ENCODE data around the gene CPA2.

CPA2 gene

DNA sequence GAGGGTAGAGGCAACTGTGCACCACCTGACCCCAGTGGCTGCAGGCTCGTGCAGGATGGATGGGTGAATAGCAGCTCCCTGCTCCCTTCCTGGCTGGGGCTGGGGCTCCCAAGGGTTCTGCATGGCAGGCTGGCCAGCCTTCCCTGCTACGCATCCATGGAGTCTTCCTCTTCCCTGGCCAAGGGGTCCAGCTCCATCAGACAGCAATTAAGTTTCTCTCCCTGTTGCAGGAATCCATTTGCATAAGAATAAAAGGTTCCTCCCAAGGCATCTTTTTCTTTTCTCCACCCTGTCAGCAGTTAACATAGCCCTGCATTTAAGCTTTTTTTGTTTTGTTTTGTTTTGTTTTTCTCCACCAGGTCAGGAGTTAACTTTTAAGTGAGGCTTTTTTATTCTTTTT, 10.0 kb upstream of the CPA2 start:
- no peak for DNase-seq (ENCODE audit: low spot score)

DNA sequence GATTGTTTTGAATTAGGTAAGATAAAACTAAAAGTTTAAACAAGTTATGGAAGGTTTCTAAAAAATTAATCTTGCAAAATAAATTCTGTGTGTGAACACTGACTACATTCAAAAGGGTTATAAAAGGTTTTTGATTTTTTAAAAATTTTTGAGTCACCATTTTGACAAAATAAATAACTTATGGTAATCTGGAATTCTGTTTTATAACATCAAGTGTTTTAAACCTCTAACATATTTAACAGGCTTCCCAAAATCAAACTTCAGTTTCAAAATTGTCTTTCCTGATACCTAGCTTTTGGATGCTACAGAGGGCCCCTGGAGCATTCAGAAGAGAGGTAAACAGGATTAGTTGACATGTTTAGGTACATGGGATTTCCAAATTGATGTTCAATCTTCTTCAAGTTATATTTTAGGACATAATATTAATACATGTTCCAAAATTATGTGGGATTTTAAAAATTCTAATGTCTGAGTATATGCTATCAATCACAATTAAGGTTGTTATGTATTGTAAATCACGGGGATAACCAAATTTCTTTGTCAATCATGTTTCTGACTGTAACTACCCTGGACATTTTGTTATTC, 8.1 kb upstream of the CPA2 start:
- DNase-seq (ENCODE audit: low spot score) = no peak

DNA sequence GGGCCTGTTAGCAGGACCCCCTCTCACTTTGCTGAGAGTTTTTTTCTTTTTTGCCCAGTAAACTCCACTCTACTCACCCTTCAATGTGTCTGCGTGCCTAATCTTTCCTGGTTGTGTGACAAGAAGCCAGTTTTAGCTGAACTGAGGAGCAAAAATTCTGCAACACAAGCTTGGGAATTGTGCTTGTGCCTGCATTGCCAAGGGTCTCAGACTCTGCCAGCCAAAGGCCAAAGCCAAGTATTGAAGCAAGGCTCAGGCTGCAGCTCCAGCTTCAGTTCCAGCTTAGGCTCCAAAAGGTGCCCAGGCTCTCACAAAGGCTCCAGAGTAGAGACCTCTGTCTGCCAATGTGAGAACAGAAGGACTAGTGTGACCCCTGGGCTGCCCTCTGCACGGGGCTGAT, 4.2 kb upstream of the CPA2 start:
- no peak for DNase-seq (ENCODE audit: low spot score)

DNA sequence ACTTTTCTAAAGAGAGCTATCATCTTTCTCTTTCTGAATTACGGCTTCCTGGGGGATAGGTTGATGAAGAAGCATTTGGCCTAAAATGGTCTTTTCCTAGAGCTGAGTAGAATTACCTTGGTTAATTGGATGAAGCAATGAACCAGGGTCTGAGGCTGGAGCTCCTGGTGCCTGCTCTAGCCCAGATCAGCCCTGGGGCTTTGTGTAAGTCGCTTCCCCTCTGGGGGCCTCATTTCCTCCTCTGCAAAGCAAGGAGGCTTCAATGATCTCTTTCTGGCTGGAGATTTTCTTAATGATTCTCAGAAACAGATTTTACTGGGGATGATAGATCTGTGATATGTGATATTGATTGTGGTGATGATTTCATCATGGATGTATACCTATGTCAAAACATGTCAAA, 3.5 kb upstream of the CPA2 start:
- DNase-seq (ENCODE audit: low spot score) = no peak

DNA sequence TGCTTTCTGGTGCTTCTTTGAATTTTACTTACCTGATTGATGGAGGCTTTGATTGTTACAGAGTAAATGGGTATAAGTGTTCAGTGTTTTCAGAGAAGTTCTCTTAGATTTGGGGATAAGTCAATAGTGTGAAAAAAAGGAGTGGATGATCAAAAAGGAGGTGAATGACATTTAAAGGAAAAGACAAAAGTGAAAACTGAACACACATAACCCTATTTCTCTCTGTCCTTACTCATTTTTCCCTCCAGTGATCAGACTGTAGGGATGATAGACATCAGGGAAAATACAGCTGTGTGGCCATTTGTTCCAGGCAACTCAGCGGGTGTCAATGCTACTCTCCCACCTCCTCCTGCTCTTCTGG, 278 bp downstream of the CPA2 start:
- DNase-seq (ENCODE audit: low spot score) = no peak

DNA sequence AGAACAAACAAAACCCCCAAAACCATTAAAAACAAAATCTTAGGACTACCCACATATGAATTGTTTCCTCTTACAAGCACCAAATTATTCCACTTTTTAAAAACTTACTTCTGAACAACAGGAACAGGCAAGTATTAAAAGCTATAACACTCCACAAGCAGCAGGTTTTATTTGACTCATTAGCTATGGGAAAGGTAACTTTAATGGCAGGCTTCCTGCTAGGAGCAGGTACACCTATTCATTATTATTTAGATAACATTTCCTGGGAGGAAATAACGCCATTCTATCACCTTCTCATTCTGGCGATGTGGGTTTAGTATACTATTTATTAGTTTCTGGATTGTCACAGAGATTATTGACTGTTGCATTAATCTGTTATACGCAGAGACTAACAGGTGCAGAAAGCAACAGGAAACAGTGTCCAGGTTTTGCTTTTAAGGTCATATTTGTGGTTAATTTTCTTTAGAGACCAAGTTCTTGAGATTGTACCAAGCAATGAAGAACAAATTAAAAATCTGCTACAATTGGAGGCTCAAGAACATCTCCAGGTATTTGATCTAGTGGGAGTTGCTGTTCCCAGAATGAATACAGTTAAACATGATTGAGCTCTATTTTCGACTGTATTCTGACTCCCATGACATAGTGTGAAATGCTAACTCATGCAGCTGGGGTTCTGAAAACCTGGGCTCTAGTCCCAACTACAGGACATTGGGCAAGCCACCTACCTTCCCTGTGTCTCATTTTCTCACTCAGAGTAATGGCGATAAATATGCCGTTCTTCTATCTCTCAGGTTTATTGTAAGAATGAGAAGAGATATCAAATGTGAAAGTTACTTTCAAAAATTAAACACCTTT, 2.0 kb downstream of the CPA2 start:
- no peak for DNase-seq (ENCODE audit: low spot score)

DNA sequence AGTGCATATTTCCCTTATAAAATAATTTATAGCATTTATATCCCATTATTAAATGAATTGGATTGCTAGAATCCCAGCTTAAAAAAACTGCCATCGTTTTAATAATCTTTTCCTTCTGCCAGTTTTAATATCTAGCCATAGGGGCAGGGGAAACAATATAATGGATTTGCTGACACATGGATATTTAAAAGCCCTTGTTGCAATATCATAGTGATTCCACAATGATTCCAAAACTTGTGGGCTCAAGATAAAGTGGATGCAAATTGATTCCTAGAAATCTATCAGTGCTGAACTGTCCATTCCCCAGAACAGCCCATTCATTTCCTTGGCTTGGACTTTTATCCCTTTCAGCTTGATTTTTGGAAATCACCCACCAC, 2.6 kb downstream of the CPA2 start:
- DNase-seq (ENCODE audit: low spot score) = no peak

DNA sequence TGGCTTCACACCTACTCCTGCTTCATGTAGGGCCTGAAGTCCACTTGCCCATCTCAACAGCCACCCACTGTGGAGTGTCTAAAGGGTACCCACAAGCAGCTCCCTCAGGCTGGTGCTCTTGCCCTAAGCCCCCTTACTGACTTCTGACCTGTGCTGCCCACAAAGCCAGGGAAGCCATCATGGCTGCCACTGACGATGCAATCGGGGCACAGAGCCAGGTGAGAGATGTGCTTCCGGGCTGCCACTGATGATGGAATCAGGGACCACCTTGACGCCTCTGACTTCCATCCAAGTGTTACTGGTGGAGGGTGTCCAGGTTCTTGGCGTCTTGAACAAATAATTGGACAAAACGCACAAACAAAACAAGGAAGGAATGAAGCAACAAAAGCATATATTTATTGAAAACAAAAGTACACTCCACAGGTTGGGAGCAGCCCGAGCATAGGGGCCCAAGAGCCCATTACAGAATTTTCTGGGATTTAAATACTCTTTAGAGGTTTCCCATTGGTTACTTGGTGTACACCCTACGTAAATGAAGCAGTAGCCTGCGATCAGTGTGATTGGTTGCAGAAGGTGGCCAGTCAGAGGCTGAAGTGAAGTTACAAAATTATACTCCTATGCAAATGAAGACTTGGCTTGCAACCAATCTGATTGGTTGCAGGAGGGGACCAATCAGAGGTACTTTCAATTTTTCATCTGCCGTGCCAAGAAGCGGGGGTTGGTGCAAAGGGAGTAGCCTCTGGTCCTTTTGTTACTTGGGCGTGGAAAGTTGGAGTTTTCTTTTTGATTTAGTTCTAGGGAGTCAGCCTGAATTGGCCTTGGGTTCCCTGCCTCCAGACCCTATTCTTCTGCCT, 4.5 kb downstream of the CPA2 start:
- DNase-seq (ENCODE audit: low spot score) = no peak

DNA sequence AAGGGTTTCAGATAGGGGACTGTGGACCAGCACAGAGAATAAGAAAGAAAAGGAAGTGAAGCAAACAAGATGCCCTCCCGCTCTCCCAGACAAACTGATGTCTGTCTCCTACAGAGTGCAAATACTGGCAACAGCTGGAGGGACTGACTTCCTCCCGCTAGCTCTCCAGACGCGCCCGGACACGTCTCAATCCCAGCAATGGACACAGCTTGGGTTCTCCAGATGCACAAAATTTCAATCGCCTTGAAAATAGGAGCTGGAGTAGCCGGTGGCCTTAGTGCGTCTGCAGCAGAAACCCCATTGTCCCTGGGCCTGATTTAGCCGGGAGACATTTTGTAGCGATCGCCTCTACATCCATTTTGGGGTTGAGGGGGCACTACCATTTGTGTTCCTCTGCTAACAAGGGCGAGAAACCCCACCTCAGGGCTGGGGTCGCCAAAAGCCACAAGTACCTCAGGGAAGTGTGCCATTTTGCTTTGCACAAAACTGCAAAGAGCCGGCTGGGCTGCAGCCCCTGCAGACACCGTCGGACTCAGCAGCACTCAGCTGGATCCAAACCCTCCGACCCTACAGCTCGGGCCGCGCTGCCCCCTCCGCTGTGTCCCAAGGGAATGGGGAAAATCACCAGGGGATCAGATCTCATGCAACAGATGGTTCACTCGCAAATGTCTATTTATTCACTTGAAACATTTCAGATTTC, 5.9 kb downstream of the CPA2 start:
- no peak for DNase-seq (ENCODE audit: low spot score)

DNA sequence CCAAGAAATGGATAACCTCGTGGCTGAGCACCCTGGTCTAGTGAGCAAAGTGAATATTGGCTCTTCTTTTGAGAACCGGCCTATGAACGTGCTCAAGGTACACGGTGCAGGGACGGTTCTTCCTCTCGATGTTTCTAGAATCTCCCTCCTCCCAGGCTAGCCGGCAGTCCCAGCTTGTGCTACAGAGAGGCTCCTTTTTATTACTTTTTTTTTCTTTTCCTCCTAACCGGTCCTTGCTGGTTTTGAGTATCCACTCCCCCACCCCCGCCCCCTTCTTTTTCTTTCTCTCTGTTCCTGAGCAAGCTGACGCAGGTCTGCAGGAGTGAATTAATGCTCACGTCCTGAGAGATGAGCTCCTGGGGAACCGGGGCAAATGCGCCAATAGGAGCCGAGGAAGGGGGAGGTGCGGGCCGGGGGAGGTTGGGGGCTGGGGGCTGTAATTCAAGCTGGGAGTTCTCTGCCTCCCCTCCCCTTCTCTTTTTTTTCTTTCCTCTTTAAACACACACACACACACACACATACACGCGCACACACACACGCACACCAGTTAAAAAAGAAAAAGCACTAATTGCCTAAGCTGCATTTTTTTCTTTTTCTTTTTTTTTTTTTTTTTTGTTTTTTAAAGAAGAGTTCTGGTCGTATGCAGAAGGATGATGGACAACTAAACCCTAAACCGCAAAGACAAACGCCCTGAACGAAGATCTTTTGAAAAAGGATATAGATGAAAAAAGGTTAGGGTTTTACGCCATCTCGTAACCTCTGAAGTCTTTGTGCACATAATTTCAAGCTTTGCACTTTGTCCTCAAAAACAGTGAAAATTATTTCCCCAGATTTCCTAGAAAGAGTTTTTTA, 6.6 kb downstream of the CPA2 start:
- DNase-seq (ENCODE audit: low spot score) = no peak

DNA sequence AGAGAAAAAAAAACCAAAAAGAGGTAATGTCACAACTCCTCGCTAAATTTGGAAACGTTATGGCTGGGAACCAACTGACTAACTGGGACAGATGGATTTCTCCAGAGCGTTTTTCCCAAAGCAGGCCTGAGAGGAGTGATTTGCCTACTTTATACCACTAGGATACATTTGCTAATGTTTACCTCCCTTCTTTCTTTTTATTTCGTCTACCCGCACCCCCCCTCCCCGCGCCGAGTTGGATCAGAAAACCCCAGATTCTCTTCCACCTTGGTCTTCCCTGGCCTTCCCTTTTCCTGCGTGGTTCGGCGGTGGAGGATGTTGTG, 7.2 kb downstream of the CPA2 start:
- no peak for DNase-seq (ENCODE audit: low spot score)

DNA sequence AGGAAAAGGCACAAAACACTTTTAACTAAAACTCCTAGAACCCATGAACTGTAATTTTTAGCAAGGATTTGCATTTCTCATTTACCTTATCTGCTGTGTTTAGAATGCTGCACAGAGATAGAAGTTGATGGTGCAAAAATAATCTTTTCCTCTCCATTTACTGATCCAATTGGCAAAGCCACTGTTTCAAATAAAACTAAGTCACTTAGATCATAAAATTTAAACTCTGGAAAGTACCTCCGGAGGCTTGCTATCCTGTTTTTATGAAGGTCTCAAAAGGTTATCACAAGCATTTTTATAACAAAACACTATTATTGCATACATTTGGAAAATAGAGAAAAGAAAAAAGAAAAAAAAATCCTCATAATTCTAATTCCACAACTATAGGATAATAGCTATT, 7.6 kb downstream of the CPA2 start:
- no peak for DNase-seq (ENCODE audit: low spot score)

DNA sequence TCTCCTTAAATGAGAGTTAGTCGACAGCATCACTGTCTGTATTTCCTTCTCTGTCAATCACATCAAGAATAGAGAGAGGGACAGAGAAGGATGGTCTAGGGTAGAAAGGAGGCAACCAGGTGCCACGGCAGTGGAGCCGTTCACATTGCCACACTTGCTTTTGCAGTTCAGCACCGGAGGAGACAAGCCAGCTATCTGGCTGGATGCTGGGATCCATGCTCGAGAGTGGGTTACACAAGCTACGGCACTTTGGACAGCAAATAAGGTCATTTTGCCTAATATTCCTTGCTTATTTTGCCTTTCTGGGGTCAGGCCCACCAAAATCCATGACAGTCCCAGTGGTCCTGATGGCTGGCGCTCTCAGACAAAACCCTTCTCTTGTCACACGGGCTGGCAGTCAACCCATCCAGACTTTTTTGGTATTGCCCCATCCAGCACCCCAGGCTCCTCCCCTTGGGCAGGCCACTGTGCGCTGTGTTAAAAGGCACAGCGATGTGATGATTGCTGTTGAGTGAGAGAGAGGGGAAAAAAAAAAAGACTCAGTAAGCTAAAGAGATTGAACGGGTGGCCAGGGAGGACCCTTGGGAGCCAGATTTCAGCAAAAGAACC, 8.4 kb downstream of the CPA2 start:
- no peak for DNase-seq (ENCODE audit: low spot score)

DNA sequence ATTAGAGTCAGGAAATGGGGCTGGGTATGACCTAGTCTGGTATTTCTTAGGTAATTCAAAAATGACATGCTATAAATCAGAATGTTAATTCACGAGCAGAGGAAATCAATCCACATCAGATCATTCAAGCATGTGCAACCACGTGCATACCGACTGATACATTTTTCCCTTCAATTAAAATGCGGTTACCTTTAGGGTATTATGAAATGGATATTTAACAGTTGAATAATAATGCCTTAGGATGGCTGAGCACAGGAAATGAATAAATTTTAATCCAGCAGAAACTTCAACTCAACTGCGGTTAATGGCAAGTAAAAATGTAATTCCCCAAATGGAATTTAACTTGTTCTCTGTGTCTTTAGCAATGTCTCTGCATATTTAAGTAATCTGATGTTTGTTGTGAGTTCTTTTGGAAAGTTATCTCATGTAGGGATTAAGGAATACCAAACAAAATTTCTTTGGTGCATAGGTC, 9.2 kb downstream of the CPA2 start:
- no peak for DNase-seq (ENCODE audit: low spot score)

DNA sequence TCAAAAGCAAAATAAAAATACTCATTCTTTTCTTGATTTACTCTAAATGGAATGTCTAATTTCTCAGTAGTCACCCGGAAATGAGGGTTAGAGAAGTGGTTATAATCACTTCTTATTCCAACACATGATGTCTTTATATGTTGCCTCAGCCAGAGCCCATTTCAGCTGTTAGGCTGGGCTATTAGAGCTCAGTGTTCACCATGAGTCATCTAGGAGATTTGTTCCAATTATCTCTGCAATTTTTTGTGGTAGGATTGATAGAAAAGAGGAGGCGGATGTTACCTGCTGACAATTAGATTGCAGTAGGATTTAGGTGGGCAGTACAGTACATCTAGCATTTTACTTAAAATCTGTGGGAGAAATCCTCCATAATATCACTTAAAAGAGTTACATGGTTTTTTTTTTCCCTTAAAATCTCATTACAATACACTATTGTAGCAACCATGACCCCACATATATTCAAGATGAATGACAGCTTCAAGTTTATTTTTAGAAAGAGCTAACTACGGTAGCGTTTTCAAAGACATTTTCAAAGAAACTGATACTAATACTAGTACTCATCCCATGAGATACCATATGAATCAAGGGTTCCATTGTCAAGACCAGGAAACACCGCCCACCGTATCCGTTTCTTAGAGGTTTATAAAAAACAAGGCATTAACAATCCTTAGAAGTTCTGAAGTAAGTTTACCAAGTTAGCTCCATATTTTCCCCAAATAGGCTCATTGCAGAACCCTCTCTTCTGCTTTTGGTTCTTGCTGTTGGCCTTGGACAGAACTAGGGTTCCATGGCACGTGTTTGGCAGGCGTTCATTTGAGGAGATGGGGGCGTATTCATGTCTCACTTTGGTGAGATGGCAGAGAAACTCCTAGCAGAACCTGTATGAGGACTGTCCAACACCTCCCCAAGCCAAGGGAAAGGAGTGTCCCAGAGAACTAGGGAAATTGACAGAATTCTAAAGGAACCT, 10.4 kb downstream of the CPA2 start:
- no peak for DNase-seq (ENCODE audit: low spot score)

DNA sequence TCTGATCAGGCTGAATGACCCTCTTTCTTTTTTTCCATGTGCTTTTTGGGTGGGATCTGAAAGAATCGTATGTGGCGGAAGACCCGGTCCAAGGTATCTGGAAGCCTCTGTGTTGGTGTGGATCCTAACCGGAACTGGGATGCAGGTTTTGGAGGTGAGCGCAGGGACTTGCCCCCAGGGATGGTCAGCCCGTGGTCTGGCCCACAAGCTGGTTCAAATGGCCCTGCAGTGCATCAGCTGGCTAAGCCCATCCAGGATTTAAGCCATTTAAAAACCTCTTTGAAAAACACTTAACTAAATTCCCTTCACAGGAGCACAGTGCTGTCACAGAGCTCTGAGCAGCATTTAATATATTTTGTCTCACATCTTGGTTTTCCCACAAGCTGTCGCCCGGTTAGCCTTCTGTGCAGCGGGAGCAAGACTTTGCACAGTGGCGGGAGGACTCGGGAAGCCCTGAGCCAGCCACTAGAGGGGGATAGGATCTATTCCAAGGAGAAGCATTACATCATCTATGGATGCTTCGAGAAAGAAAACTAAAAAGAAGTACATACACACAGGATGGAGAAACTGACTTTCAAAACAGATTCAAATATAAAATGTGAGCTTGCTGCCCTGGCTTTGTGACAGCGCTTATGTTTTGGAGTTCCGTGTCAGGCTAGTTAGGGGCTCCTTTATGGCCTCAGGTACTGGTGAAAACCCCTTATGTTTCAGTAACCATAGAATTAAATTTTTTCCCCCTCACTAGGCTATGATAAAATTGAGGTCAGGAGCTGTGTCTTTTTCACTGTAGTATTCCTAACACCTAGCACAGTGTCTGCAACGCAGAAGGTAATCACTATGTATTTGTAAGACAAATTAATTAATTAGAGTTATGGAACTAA, 11.3 kb downstream of the CPA2 start:
- no peak for DNase-seq (ENCODE audit: low spot score)

DNA sequence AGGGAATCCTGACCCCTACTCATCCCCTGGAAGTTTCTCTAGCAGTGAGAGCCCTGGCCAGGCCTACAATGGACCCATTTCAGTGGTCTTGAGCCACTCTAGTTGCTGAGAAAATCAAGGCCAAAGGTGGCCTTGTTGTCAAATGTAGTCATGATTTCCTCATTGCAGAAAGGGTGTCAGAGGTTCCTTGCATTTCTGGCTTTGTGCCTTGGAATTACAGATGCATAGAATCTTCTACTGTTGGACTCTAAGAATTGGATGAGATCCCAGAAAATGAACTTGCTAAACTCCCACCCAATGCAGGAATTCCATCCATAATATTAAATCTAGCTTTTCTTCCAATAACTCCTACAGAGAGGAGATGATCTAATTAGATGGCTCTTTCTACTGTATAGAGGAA, 12.2 kb downstream of the CPA2 start:
- no peak for DNase-seq (ENCODE audit: low spot score)

DNA sequence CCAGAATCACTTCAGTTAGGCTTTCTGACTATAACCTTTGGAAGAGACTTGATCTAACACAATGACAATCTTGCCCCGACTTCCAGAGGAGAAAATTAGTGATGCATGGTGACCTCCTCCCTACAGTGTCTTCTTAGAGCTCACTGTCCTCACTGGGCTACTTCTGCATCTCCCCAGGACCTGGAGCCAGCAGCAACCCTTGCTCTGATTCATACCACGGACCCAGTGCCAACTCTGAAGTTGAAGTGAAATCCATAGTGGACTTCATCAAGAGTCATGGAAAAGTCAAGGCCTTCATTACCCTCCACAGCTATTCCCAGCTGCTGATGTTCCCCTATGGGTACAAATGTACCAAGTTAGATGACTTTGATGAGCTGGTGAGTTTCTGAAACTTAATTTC, 12.6 kb downstream of the CPA2 start:
- no peak for DNase-seq (ENCODE audit: low spot score)

DNA sequence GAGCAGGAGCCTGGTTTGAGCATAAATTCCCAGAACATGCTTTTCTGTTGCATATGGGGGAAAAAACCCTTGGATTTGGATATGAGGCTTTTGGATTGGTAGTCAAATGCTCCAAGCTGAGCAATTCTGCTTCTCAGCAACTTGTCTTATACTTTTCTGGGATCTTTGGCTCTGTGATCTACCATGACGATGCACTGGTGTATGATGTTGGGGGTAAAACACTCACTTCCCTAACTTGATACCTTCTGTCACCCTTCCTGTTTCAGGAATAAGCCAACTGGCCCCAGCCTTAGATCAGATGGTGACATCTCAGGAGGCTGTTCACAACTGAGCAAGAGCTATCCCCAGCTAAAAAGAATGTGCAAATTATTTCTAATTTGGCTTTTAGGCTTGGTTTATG, 13.2 kb downstream of the CPA2 start:
- no peak for DNase-seq (ENCODE audit: low spot score)

All from LoVo (cell line).